Body of pancreas (tissue), 4 donors: ENCODE data around the gene SEMA3G. TPM values are rescaled to one million over a fixed set of nuclear protein-coding genes. Genes with fewer than 3 reads are reported as not detected.
A peak's percentile ranks its signal among the peaks of the same experiment; 100 is the strongest.

Experiments used
- ATAC-seq: fragments of 150-250 bp; one replicate; pipeline ENCODE4 v1.9.1; 2016
- DNase-seq, 4 donors: peaks; one replicate each; pipeline ENCODE4 v3.0.0-alpha.2; 2019
- H3K27ac ChIP-seq, 4 donors: fragments of 200-600 bp; sonication (generic); 1 replicate in 3 of 4; 2 replicates in 1 of 4; pipeline versions ENCODE4 v1.5.1 to v1.6.1; 2016 to 2019; ENCODE audit warnings: mild to moderate bottlenecking in 1 of 4, mixed read lengths in 1 of 4, moderate library complexity in 1 of 4
- H3K27me3 ChIP-seq, 2 donors: fragments of 200-600 bp; sonication (generic); one replicate each; pipeline ENCODE4 v1.6.0; 2016; ENCODE audit warnings: mild to moderate bottlenecking in 1 of 2
- H3K36me3 ChIP-seq, 2 donors: fragments of 200-600 bp; sonication (generic); replicated peaks in 1 of 2; 2 replicates each; pipeline ENCODE4 v1.5.1; 2016; ENCODE audit warnings: low read depth in 2 of 2; ENCODE audit not compliant: insufficient read depth in 1 of 2
- H3K4me1 ChIP-seq: fragments of 200-600 bp; sonication (generic); one replicate; pipeline ENCODE4 v1.6.0; 2016
- H3K4me3 ChIP-seq, 2 donors: fragments of 200-600 bp; sonication (generic); 1 replicate in 1 of 2; 2 replicates in 1 of 2; pipeline ENCODE4 v1.5.1; 2016 to 2019
- H3K9me3 ChIP-seq, 3 donors: fragments of 200-600 bp; sonication (generic); 1 replicate in 2 of 3; 2 replicates in 1 of 3; pipeline ENCODE4 v1.5.1; 2016
- POLR2A ChIP-seq, 3 donors: fragments of 450-650 bp; IDR thresholded peaks; one replicate each; pipeline ENCODE4 v1.6.1; 2016; ENCODE audit warnings: antibody characterized with exemption in 3 of 3, mild to moderate bottlenecking in 2 of 3
- WGBS, 2 donors: methylation state at CpG; one replicate each; pipeline ENCODE4 v1.1.5; 2017; 5-methylcytosine and 5-hydroxymethylcytosine counted together
- intact Hi-C: fragments of 100-400 bp; cut with DNase I; formaldehyde crosslinking; loops from one replicate; pipeline ENCODE4 v1.15.1; 2023
- total RNA-seq, 2 donors: library from RNA; depleted of rRNA; stranded (reverse); fragments of >200 nt; gene quantifications; one replicate each; pipeline ENCODE4 v1.1.0, GENCODE V29; 2016
- TF ChIP-seq, protein P1 (sequence below), 7 experiments: fragments of 450-650 bp in 4 of 7; fragments of 200-600 bp in 3 of 7; sonication (generic) in 3 of 7; IDR thresholded peaks; one replicate each; pipeline ENCODE4 v1.5.1; 2016 to 2019; ENCODE audit warnings: antibody characterized with exemption in 7 of 7

SEMA3G gene
- total RNA-seq, 2 donors from 2014 or later: 3.9 to 13.2 TPM

DNA sequence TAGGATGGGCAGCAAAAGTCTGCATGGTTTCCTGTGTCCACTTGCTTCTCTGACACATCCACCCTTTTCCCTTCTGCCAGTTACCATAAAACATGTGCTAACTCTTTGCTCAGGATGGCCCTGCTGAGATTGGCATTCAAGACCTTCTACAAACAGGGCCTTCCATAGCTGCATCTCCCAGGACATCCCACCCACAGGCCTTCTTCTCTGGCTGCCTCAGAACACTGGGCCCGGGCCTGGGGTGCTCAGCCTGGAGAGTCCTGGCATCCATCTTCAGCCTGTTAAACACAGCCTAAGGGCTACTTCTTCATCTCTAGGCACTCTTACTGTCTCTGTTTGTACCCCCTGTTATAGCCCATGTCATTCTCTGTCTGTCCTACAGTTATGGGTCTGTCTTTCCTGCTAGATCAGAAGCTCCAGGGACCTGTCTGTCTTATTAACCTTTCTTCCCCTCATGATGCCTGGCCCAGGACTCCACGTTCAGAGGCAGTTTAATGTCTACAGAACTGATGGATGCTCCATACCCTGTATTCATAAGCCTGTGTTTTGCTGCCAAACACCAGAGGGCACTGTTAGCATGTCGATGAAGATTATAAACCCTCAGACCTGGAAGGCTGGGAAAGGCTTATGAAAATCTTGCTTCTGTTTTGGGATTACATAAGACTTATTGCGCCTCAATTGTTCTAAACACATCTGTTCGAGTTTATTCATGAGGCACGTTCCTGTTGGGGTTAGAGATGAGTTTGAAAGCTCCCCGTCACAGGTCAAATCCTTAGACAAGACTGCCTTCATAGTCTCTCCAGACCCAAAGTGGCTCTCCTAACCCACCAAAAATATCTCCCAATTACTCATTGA is 16.5 kb downstream of the SEMA3G start:
- H3K4me3 ChIP-seq: no peak overlapping the region
- intact Hi-C loops: no loop called here
- no peak overlapping the region for H3K27ac ChIP-seq
- no peaks in the 10 kb centered on the region for H3K27me3 ChIP-seq
- peak; percentile 89 for ATAC-seq
- TF ChIP-seq POLR2A (IDR thresholded peaks at IDR 0.05): no peak
- TF ChIP-seq, protein P1, sequence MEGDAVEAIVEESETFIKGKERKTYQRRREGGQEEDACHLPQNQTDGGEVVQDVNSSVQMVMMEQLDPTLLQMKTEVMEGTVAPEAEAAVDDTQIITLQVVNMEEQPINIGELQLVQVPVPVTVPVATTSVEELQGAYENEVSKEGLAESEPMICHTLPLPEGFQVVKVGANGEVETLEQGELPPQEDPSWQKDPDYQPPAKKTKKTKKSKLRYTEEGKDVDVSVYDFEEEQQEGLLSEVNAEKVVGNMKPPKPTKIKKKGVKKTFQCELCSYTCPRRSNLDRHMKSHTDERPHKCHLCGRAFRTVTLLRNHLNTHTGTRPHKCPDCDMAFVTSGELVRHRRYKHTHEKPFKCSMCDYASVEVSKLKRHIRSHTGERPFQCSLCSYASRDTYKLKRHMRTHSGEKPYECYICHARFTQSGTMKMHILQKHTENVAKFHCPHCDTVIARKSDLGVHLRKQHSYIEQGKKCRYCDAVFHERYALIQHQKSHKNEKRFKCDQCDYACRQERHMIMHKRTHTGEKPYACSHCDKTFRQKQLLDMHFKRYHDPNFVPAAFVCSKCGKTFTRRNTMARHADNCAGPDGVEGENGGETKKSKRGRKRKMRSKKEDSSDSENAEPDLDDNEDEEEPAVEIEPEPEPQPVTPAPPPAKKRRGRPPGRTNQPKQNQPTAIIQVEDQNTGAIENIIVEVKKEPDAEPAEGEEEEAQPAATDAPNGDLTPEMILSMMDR (IDR thresholded peaks at IDR 0.05): peak; percentile 47 to 87 (median 72)
- no peaks in the 10 kb centered on the region for H3K36me3 ChIP-seq
- H3K9me3 ChIP-seq: no peaks in the 10 kb centered on the region
- 6 to 9% methylated on average over 7 of the region's 7 CpGs for WGBS, 2 donors
- H3K4me1 ChIP-seq: peaks cover 4% of the 10 kb centered on the region
- peak; percentile 66 to 85 (median 77) for DNase-seq

DNA sequence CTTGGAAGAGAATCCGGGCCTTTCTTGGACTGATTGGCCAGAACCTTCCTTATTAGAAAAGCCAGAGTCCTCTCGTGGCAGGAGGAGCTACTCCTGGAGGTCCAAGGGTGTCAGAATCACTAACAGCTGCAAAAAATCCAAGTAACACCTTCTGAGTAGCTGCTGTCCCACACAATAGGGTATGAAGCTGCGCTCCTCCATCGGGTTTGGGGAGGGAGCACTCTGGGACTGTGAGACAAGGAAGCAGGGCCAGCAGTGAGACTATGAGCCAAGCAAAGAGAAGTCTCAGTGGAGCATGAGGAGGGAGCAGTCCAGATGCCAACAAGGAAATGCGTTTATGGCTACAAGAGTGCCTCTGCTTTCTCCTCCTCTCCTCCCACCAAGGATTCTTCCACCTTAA is 21.7 kb downstream of the SEMA3G start:
- H3K27me3 ChIP-seq: no peaks in the 10 kb centered on the region
- no peaks in the 10 kb centered on the region for H3K4me1 ChIP-seq
- no peak overlapping the region for H3K27ac ChIP-seq
- ATAC-seq: no peak
- no peak overlapping the region for H3K4me3 ChIP-seq
- DNase-seq: peak in 1 of 4 donors; percentile 2
- TF ChIP-seq, protein P1 (IDR thresholded peaks at IDR 0.05): no peak
- TF ChIP-seq POLR2A (IDR thresholded peaks at IDR 0.05): no peak
- no peaks in the 10 kb centered on the region for H3K36me3 ChIP-seq
- no peaks in the 10 kb centered on the region for H3K9me3 ChIP-seq
- intact Hi-C loops: no loop called here
- 61 to 63% methylated on average over 5 of the region's 5 CpGs for WGBS, 2 donors

DNA sequence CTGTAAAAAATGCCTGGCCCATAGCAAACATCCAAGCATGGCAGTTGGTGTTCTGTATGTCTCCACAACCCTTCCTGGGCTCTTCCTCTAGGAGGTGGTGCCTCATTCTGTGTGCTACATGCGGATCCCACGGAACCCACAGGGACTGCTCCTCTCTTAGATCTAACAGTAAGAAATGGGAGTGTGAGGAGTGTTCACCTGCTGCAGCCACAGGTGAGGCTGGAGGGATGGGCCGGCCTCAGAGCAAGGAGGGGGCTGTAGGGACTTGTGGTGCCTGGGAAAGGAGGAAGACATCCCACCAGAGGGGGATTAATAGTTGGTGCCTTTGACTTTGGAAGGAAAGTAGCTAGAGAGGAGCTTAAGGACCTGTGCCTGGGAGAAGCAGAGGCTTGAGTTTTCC is 22.2 kb downstream of the SEMA3G start:
- Histone ChIP-seq H3K27me3 (no peaks in the 10 kb centered on the region), H3K4me3 (no peak overlapping the region), H3K36me3 (no peaks in the 10 kb centered on the region), H3K4me1 (no peaks in the 10 kb centered on the region), H3K27ac (no peak overlapping the region), H3K9me3 (no peaks in the 10 kb centered on the region)
- DNase-seq: peak in 1 of 4 donors; percentile 0
- intact Hi-C loops: no loop called here
- no peak for TF ChIP-seq POLR2A (IDR thresholded peaks at IDR 0.05)
- TF ChIP-seq, protein P1 (IDR thresholded peaks at IDR 0.05): no peak
- ATAC-seq: no peak
- WGBS, 2 donors: 86 to 100% methylated on average over 3 of the region's 3 CpGs

DNA sequence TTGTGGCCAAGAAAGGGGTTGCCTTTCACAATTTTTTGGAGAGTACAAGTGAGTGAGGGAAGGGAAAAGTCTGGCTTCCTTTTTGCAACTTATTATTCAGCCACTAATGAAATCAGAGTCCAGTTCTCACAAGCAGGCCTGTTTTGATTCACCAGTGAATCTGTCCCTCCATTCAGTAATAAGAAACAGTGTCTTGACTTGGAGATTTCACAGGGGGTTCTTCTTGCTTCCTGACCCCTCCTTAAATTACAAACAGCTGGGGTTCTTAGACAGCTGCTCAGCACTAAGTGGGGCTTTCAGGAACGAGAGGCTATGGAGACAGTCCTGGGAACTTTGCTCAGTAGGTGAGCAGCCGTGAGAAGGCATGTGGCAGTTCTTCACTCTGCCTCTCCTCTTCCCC is 24.5 kb downstream of the SEMA3G start:
- Histone ChIP-seq H3K4me1 (no peaks in the 10 kb centered on the region), H3K27ac (no peak overlapping the region), H3K4me3 (no peak overlapping the region), H3K9me3 (no peaks in the 10 kb centered on the region), H3K36me3 (no peaks in the 10 kb centered on the region), H3K27me3 (no peaks in the 10 kb centered on the region)
- DNase-seq: peak in 1 of 4 donors; percentile 0
- ATAC-seq: no peak
- intact Hi-C loops: no loop called here
- 71 to 80% methylated on average over 1 to 2 of the region's 2 CpGs for WGBS, 2 donors
- no peak for TF ChIP-seq POLR2A (IDR thresholded peaks at IDR 0.05)
- TF ChIP-seq, protein P1 (IDR thresholded peaks at IDR 0.05): no peak

DNA sequence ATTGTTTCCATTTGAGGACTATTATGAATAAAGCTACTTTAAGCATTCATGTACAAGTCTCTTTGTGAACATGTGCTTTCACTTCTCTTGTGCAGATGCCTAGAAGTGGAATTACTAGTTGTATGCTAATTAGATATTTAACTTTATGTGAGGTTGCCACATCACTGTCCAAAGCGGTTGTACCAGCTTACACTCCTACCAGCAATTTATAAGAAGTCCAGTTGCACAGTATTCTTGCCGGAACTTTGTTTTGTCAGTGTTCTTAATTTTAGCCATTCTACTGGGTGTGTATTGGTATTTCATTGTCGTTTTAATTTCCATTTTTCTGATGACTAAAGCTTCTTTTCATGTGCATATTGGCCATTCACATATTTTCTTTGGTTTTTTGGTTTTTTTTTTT is 29.1 kb downstream of the SEMA3G start:
- DNase-seq: no peak
- Histone ChIP-seq H3K27me3 (no peaks in the 10 kb centered on the region), H3K4me1 (peaks cover 24% of the 10 kb centered on the region), H3K36me3 (no peaks in the 10 kb centered on the region), H3K4me3 (no peak overlapping the region), H3K27ac (no peak overlapping the region), H3K9me3 (no peaks in the 10 kb centered on the region)
- no peak for TF ChIP-seq POLR2A (IDR thresholded peaks at IDR 0.05)
- TF ChIP-seq, protein P1 (IDR thresholded peaks at IDR 0.05): no peak
- WGBS, 2 donors: 87% methylated on average over 3 of the region's 3 CpGs
- intact Hi-C loops: no loop called here
- no peak for ATAC-seq
